Kidney epithelial cell (primary cell): ENCODE data around the gene AFF2. TPM values are rescaled to one million over a fixed set of nuclear protein-coding genes. Genes with fewer than 3 reads are reported as not detected.

Source experiments
- DNase-seq: peaks from one replicate; pipeline ENCODE4 v3.0.0-alpha.2; 2010; ENCODE audit warnings: low read depth
- H3K27me3 ChIP-seq: 2 replicates; pipeline ENCODE4 v1.6.0; 2011; ENCODE audit warnings: low read length; ENCODE audit not compliant: control insufficient read depth, insufficient read depth
- H3K36me3 ChIP-seq: 2 replicates; pipeline ENCODE4 v1.5.1; 2011; ENCODE audit warnings: low read length; ENCODE audit not compliant: control insufficient read depth, insufficient read depth
- H3K4me3 ChIP-seq: 2 replicates; pipeline ENCODE4 v1.5.1; 2011; ENCODE audit warnings: low read depth, mild to moderate bottlenecking, control low read depth, low read length
- total RNA-seq: library from RNA; depleted of rRNA; stranded (reverse); fragments of >200 nt; gene quantifications from 2 replicates; pipeline ENCODE4 v1.2.3, GENCODE V29; 2015
- TF ChIP-seq, protein P1 (sequence below): IDR thresholded peaks from 2 replicates; pipeline ENCODE4 v1.5.1; 2011; ENCODE audit warnings: mild to moderate bottlenecking, moderate library complexity, low read length, control low read depth, inconsistent platforms; ENCODE audit not compliant: insufficient read depth, poor library complexity, severe bottlenecking

Gene AFF2
- total RNA-seq: 0.41 and 1.3 TPM in 2 replicates

DNA sequence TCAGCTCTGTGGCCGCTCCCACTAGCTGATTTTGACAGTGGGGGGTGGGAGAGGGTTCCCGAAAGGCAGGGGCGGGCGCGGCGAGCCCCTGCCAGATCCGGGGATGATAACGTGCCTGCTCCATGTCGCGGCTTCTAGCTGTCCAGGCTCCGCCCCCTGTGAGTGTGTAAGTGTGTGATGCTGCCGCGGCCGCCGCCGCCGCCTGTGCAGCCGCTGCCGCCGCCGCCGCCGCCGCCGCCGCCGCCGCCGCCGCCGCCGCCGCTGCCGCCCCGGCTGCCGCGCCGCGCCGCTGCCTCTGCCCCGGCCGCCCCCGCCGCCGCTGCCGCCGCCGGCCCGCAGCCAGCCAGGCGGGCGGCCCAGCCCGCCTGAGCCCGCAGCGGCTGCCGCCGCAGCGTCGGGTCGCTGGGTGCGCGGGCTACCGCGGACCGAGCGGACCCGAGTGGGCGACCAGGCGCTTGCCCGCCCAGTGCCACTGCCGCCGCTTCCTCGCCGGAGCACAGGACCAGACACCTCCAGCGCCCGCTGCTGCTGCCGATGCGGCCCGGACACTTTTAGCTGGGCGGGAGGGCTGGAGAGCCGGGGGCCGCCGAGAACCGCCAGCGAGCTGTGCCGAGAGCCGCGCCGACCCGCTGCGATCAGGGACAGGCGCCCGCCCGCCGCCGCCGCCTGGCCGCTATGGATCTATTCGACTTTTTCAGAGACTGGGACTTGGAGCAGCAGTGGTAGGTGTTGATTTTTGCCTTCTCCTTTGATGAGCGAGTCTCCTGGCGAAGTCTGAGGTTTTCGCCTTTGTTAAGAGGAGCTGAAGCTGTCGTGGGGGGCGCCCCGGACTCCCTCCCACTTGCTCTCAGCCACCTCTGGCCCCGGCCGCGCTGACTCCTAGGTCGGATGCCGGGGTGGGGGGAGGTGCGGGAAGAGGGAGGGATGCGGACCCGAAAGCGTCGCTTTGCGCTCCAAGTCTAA, at the start of gene AFF2:
Gene AFF2 (plus strand): TSS at position 195 of the 963 bp plus-strand sequence. CDS start 481 bp downstream, at position 676.
- TF ChIP-seq, protein P1, sequence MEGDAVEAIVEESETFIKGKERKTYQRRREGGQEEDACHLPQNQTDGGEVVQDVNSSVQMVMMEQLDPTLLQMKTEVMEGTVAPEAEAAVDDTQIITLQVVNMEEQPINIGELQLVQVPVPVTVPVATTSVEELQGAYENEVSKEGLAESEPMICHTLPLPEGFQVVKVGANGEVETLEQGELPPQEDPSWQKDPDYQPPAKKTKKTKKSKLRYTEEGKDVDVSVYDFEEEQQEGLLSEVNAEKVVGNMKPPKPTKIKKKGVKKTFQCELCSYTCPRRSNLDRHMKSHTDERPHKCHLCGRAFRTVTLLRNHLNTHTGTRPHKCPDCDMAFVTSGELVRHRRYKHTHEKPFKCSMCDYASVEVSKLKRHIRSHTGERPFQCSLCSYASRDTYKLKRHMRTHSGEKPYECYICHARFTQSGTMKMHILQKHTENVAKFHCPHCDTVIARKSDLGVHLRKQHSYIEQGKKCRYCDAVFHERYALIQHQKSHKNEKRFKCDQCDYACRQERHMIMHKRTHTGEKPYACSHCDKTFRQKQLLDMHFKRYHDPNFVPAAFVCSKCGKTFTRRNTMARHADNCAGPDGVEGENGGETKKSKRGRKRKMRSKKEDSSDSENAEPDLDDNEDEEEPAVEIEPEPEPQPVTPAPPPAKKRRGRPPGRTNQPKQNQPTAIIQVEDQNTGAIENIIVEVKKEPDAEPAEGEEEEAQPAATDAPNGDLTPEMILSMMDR: no peak
- DNase-seq: no peak
- H3K4me3 ChIP-seq: peak within 1 kb of the TSS; percentile 40

DNA sequence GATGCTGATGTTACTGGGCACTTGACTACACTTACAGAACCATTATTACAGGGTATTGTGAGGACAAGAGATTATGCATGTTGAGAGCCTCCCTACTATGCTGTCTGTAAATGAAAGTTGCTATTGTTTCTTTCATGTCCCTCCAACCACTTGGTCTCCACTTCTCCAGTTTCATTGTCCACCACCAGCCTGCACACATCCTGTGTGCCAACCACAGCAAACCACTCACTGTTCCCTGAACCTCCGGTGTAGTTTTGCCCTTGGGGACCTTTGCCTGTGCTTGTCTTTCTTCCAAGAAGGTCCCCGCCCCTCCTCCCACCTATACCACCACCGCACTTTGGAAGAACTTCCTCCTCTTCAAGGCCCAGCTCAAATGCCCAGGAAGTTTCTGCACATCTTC, 43.1 kb upstream of the AFF2 start:
- TF ChIP-seq, protein P1: no peak
- Histone ChIP-seq H3K27me3 (no peaks in the 10 kb centered on the region), H3K4me3 (no peak overlapping the region), H3K36me3 (no peaks in the 10 kb centered on the region)
- no peak for DNase-seq

More for the DNA sequence above, at the start of gene AFF2:
- Histone ChIP-seq H3K27me3 (peaks cover 27% of the 10 kb centered on the region), H3K36me3 (no peaks in the 10 kb centered on the region)

DNA sequence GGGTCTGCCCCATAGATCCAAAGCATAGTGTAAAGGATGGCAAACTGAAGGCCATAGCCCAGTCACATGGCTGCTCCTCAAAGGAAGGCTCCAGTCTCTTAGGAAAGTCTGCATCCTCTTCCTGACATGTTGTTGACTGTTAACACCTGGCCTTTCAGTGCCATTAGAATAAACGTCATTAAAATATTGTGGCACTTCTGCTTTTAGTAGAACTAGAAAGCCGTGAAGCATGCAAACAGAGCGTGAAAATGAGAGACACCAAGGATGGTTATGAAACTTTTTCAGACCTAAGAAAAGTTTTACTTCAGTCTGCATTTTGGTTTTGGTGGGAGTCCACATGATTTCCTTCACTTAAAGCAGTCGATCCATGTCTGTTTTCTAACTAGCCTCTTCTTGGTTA, 41.1 kb upstream of the AFF2 start:
- no peaks in the 10 kb centered on the region for H3K27me3 ChIP-seq
- TF ChIP-seq, protein P1: no peak
- H3K36me3 ChIP-seq: no peaks in the 10 kb centered on the region
- no peak for DNase-seq
- H3K4me3 ChIP-seq: no peak overlapping the region

DNA sequence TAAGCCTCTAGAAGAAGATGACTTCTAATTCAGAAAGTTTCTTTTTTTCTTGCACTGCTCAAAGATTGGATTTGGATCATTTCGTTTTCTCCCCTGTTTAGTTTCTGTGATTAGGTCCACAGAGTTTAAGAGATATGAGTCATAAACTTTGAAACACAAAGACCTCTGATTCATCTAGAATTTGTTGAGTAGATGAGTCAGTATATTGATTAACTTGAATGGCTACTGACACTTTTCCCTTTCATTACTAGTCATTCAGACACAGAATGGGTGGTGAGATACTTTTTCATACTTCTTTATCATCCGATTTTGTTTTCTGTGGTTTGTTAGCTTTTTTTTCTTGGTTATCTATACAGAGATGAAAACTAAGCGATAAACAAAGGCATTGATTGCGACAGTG, 34.1 kb upstream of the AFF2 start:
- Histone ChIP-seq H3K4me3 (no peak overlapping the region), H3K27me3 (no peaks in the 10 kb centered on the region), H3K36me3 (no peaks in the 10 kb centered on the region)
- TF ChIP-seq, protein P1: no peak
- no peak for DNase-seq

DNA sequence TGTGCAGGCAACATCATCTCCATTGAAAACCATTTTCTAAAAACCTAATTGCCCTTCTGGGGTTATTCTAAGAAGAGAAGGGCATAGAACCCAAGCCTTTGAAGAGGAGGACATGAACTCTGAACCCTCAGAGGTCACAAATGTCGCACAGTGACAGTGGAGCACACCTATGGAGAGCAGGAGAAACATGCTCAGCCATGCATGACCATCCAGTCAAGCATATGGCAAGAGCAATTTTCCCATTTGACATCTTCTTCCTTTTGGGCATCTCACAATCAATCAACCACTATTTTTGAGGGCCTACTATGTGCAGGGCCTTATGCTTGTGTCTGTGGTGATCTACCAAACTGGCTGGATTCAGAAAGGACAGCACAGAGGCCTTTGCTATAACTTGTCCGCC, 30.1 kb upstream of the AFF2 start:
- Histone ChIP-seq H3K4me3 (no peak overlapping the region), H3K27me3 (no peaks in the 10 kb centered on the region), H3K36me3 (no peaks in the 10 kb centered on the region)
- TF ChIP-seq, protein P1: no peak
- no peak for DNase-seq
